H54 (cell line): ENCODE results near the gene CFAP77.

ENCODE experiments used
- DNase-seq: peaks from one replicate; pipeline ENCODE4 v3.0.0; 2011; ENCODE audit warnings: low spot score, mixed read lengths; ENCODE audit not compliant: insufficient read length
- FAIRE-seq: peaks from 3 replicates; lab custom pipeline; 2011; peaks lifted over from hg19 to GRCh38; lab: Jason Lieb, UNC
- POLR2A ChIP-seq: IDR thresholded peaks from 2 replicates; pipeline ENCODE4 v1.6.1; 2011; ENCODE audit warnings: low read depth, mild to moderate bottlenecking, low read length

The CFAP77 gene

GRCh38 chr9:132514821-132515220 lies 104.8 kb downstream of the CFAP77 start:
- TF ChIP-seq POLR2A, result no peak
- DNase-seq (no peak), FAIRE-seq (no peak)

- no peak for TF ChIP-seq POLR2A
- FAIRE-seq (no peak), DNase-seq (no peak)
These were observed 106.3 kb downstream of the CFAP77 start for GRCh38 chr9:132516301-132516700.

- FAIRE-seq (no peak), DNase-seq (no peak)
- no peak for TF ChIP-seq POLR2A
These were observed 106.9 kb downstream of the CFAP77 start for GRCh38 chr9:132516911-132517310.

- FAIRE-seq (no peak), DNase-seq (no peak)
- no peak for TF ChIP-seq POLR2A
These were observed 108.0 kb downstream of the CFAP77 start for GRCh38 chr9:132517815-132518550.

- no peak for TF ChIP-seq POLR2A
- DNase-seq (no peak), FAIRE-seq (no peak)
These were observed 108.6 kb downstream of the CFAP77 start for GRCh38 chr9:132518626-132519025.

GRCh38 chr9:132519033-132519432 lies 109.0 kb downstream of the CFAP77 start:
- TF ChIP-seq POLR2A, result no peak
- FAIRE-seq, result no peak

GRCh38 chr9:132520612-132521011 lies 110.6 kb downstream of the CFAP77 start:
- TF ChIP-seq POLR2A, result no peak

More at GRCh38 chr9:132519033-132519432, 109.0 kb downstream of the CFAP77 start:
- no peak for DNase-seq

GRCh38 chr9:132525308-132526023 lies 115.5 kb downstream of the CFAP77 start:
- DNase-seq (no peak), FAIRE-seq (no peak)
- TF ChIP-seq POLR2A, result no peak

More at GRCh38 chr9:132520612-132521011, 110.6 kb downstream of the CFAP77 start:
- DNase-seq, result no peak
- no peak for FAIRE-seq

- no peak for TF ChIP-seq POLR2A
- DNase-seq (no peak), FAIRE-seq (no peak)
These were observed 121.2 kb downstream of the CFAP77 start for GRCh38 chr9:132531195-132531594.

GRCh38 chr9:132531710-132532570 lies 121.9 kb downstream of the CFAP77 start:
- FAIRE-seq, result no peak
- TF ChIP-seq POLR2A, result no peak

GRCh38 chr9:132534832-132535231 lies 124.8 kb downstream of the CFAP77 start:
- DNase-seq (no peak), FAIRE-seq (no peak)
- no peak for TF ChIP-seq POLR2A

More at GRCh38 chr9:132531710-132532570, 121.9 kb downstream of the CFAP77 start:
- DNase-seq, result no peak

- no peak for TF ChIP-seq POLR2A
- DNase-seq (no peak), FAIRE-seq (no peak)
These were observed 126.1 kb downstream of the CFAP77 start for GRCh38 chr9:132536124-132536523.

- DNase-seq (no peak), FAIRE-seq (no peak)
- no peak for TF ChIP-seq POLR2A
These were observed 127.3 kb downstream of the CFAP77 start for GRCh38 chr9:132537352-132537751.

- TF ChIP-seq POLR2A, result no peak
- FAIRE-seq (no peak), DNase-seq (no peak)
These were observed 128.1 kb downstream of the CFAP77 start for GRCh38 chr9:132538071-132538470.
